ENCODE data around the gene CALML4. TPM values are rescaled to one million over a fixed set of nuclear protein-coding genes. Genes with fewer than 3 reads are reported as not detected.
"Not testable (repeated sequence)": the region's sequence is repeated elsewhere in the genome, so short reads cannot be mapped to it uniquely, and the experiment has no call there.

Gene CALML4
- total RNA-seq, 2 experiments from 2014 or later, result 28.7 to 32.5 TPM

DNA sequence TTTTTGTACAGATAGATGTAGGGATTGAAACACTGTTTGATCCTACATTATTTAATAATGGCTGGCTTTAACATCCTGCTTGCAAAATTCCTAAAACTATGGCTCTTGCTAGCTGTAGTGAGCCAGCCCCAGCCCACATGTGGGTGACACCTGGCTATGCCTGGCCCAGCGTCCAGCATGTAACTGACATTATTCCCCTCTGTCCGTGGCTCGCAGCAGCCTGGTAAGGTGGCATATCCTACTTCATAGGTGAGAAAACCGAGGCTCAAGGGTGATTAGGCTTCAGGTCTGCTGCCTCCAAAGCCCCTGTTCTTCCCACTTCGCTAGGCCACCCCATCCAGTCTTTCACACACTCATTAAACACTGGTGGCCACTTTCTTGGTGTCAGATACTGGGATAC is 1.6 kb downstream of the CALML4 start:
- Histone ChIP-seq H3K4me2 (ENCODE audit: low read length) (no peak overlapping the region), H3K4me3 (ENCODE audit: low read depth, low read length, poor library complexity, severe bottlenecking) (no peak overlapping the region), H3K4me1 (ENCODE audit: insufficient read depth, low read length, poor library complexity, severe bottlenecking) (peaks cover 28% of the 10 kb centered on the region), H2AFZ (ENCODE audit: low read length) (no peak overlapping the region), H4K20me1 (ENCODE audit: insufficient read depth, low read length) (no peaks in the 10 kb centered on the region), H3K27ac (ENCODE audit: low read depth, low read length, poor library complexity, severe bottlenecking) (no peak overlapping the region), H3K36me3 (ENCODE audit: insufficient read depth, low read length) (peaks cover 37% of the 10 kb centered on the region), H3K9me2 (ENCODE audit: insufficient read depth, low read length) (no peaks in the 10 kb centered on the region), H3K79me2 (ENCODE audit: insufficient read depth, low read depth, low read length) (peaks cover 21% of the 10 kb centered on the region; the same call in 1 of the 2 replicates), H3K9me3 (ENCODE audit: low read length) (no peaks in the 10 kb centered on the region)
- TF ChIP-seq EZH2phosphoT487 (IDR thresholded peaks at IDR 0.05; ENCODE audit: borderline replicate concordance, low read depth, low read length), result no peak
- TF ChIP-seq, protein P1, sequence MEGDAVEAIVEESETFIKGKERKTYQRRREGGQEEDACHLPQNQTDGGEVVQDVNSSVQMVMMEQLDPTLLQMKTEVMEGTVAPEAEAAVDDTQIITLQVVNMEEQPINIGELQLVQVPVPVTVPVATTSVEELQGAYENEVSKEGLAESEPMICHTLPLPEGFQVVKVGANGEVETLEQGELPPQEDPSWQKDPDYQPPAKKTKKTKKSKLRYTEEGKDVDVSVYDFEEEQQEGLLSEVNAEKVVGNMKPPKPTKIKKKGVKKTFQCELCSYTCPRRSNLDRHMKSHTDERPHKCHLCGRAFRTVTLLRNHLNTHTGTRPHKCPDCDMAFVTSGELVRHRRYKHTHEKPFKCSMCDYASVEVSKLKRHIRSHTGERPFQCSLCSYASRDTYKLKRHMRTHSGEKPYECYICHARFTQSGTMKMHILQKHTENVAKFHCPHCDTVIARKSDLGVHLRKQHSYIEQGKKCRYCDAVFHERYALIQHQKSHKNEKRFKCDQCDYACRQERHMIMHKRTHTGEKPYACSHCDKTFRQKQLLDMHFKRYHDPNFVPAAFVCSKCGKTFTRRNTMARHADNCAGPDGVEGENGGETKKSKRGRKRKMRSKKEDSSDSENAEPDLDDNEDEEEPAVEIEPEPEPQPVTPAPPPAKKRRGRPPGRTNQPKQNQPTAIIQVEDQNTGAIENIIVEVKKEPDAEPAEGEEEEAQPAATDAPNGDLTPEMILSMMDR (conservative IDR thresholded peaks at IDR 0.05; ENCODE audit: low read length), result no peak
- ChIA-PET CTCF (ENCODE audit: unreplicated experiment) (no interaction called here), POLR2A (no interaction called here)
- no peak for DNase-seq (ENCODE audit: low spot score)
- BruUV-seq (replicated peaks), result no TSS peak
- intact Hi-C loops (cut with micrococcal nuclease; ENCODE audit: unreplicated experiment), result no loop called here

DNA sequence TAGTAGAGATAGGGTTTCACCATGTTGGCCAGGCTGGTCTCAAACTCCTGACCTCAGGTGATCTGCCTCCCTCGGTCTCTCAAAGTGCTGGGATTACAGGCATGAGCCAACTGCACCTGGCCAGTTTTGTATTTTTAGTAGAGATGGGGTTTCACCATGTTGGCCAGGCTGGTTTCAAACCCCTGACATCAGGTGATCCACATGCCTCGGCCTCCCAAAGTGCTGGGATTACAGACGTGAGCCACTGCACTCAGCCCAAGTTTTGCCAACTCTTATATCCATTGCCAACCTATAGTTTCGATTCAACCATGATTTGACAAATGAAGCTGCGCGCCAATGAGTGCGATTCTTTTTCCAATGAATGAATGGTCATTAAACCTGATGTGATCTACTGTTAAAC is 2.1 kb downstream of the CALML4 start:
- H3K27ac ChIP-seq (ENCODE audit: low read depth, low read length, poor library complexity, severe bottlenecking); H3K4me2 ChIP-seq (ENCODE audit: low read length); BruUV-seq (replicated peaks); H4K20me1 ChIP-seq (ENCODE audit: insufficient read depth, low read length); H3K9me3 ChIP-seq (ENCODE audit: low read length); H2AFZ ChIP-seq (ENCODE audit: low read length); intact Hi-C loops (cut with micrococcal nuclease; ENCODE audit: unreplicated experiment); CTCF ChIA-PET (ENCODE audit: unreplicated experiment); H3K4me3 ChIP-seq (ENCODE audit: low read depth, low read length, poor library complexity, severe bottlenecking); H3K9me2 ChIP-seq (ENCODE audit: insufficient read depth, low read length); DNase-seq (ENCODE audit: low spot score): not testable (repeated sequence)
- POLR2A ChIA-PET, result interaction anchor here (0.6 to 0.7 kb wide), 2 partner anchors 24 to 1814 kb away, joined by 3 to 6 read pairs; no protein-coding TSS in a partner anchor
- H3K4me1 ChIP-seq (ENCODE audit: insufficient read depth, low read length, poor library complexity, severe bottlenecking), result peaks cover 23% of the 10 kb centered on the region
- peaks cover 36% of the 10 kb centered on the region for H3K36me3 ChIP-seq (ENCODE audit: insufficient read depth, low read length)
- H3K79me2 ChIP-seq (ENCODE audit: insufficient read depth, low read depth, low read length), result peaks cover 16% of the 10 kb centered on the region; the same call in 1 of the 2 replicates

DNA sequence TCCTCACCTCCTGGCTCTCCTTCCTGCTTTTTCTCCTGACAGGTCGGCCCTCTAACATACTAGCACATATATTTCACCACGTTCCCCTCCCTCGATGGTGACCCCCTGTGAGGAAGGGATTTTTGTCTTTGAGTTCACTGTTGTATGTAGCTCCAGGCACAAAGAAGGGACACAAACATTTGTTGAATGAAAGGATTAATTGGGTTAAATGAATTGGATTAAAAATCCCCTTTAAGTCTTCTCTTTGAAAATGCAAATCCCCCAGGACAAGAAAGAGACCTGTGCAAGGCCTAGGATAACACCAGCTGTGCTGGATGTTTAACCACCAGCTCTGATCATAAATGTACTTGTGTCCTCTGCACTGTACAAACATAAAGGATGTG is 3.3 kb downstream of the CALML4 start:
- intact Hi-C loops (cut with micrococcal nuclease; ENCODE audit: unreplicated experiment), result no loop called here
- no peak for DNase-seq (ENCODE audit: low spot score)
- no peaks in the 10 kb centered on the region for H4K20me1 ChIP-seq (ENCODE audit: insufficient read depth, low read length)
- no peak for TF ChIP-seq EZH2phosphoT487 (IDR thresholded peaks at IDR 0.05; ENCODE audit: borderline replicate concordance, low read depth, low read length)
- TF ChIP-seq, protein P1 (conservative IDR thresholded peaks at IDR 0.05; ENCODE audit: low read length), result no peak
- no peak overlapping the region for H3K4me2 ChIP-seq (ENCODE audit: low read length)
- no TSS peak for BruUV-seq (replicated peaks)
- CTCF ChIA-PET (ENCODE audit: unreplicated experiment), result no interaction called here
- peak overlapping the region; percentile 13 for H3K27ac ChIP-seq (ENCODE audit: low read depth, low read length, poor library complexity, severe bottlenecking)
- POLR2A ChIA-PET, result no interaction called here
- H3K4me3 ChIP-seq (ENCODE audit: low read depth, low read length, poor library complexity, severe bottlenecking), result no peak overlapping the region
- H3K79me2 ChIP-seq (ENCODE audit: insufficient read depth, low read depth, low read length), result peaks cover 9% of the 10 kb centered on the region; the same call in 1 of the 2 replicates
- H3K9me3 ChIP-seq (ENCODE audit: low read length), result no peaks in the 10 kb centered on the region
- peaks cover 36% of the 10 kb centered on the region for H3K36me3 ChIP-seq (ENCODE audit: insufficient read depth, low read length)
- H3K4me1 ChIP-seq (ENCODE audit: insufficient read depth, low read length, poor library complexity, severe bottlenecking), result peaks cover 13% of the 10 kb centered on the region
- no peak overlapping the region for H2AFZ ChIP-seq (ENCODE audit: low read length)
- no peaks in the 10 kb centered on the region for H3K9me2 ChIP-seq (ENCODE audit: insufficient read depth, low read length)

All from OCI-LY7 (cell line).